SK-N-SH (cell line): ENCODE results near the gene IST1.

Source experiments
- EZH2phosphoT487 ChIP-seq: fragments of 200-600 bp; sonication (generic); IDR thresholded peaks from 2 replicates; pipeline ENCODE4 v1.6.1; 2017; ENCODE audit warnings: low read depth, mixed run types, mild to moderate bottlenecking, antibody characterized with exemption, moderate library complexity, borderline replicate concordance
- POLR2AphosphoS5 ChIP-seq: IDR thresholded peaks from 2 replicates; pipeline ENCODE4 v1.6.1; 2012; ENCODE audit warnings: low read depth, low read length
- SMC3 ChIP-seq: IDR thresholded peaks from 2 replicates; pipeline ENCODE4 v1.6.1; 2012; ENCODE audit warnings: low read depth, low read length, improper control_type of control experiment
- TF ChIP-seq, protein P1 (sequence below): fragments of 200-600 bp; sonication (generic); IDR thresholded peaks from 2 replicates; pipeline ENCODE4 v1.6.1; 2017; ENCODE audit warnings: antibody characterized with exemption, mild to moderate bottlenecking, moderate library complexity
- TF ChIP-seq, protein P2 (sequence below): IDR thresholded peaks from 2 replicates; pipeline ENCODE4 v1.4.0; 2012; ENCODE audit warnings: low read depth, borderline replicate concordance

DNA sequence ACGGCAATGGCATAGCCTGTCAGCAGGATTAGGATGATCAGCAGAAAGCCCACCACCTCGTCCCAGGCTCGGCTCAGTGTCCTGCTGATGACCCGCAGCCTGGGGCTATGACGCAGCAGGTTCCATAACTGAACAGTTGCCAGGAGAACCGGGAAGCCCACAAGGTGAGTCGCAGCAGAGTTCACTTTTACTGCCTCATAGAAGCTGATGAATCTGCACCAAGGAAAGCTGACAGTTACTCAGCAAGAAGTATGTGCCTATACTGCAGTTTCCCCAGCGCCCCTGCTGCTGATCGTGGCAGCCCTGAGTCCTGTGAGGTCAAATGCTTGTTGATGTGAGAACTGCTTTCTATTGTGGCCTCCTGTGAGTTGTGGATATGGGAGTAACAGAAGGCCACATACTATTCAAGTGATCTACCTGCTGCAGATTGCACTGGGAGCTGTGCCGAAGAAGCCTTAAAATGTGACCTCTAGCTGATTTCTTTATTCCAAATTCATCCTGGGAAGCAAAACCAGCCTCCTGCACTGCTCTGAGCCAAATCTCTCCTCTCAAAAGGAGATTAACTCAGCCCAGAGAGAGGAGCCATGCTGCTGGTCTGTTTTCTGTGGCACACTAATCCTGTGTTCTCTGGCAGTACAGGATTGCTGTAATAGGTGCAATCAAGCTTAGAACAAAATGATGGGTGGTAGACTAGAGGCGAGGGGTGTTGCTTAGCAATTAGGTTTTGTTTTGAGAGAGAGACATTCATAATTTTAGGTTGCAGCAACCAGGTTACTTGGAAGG, 38.8 kb downstream of the IST1 start:
- TF ChIP-seq, protein P1, sequence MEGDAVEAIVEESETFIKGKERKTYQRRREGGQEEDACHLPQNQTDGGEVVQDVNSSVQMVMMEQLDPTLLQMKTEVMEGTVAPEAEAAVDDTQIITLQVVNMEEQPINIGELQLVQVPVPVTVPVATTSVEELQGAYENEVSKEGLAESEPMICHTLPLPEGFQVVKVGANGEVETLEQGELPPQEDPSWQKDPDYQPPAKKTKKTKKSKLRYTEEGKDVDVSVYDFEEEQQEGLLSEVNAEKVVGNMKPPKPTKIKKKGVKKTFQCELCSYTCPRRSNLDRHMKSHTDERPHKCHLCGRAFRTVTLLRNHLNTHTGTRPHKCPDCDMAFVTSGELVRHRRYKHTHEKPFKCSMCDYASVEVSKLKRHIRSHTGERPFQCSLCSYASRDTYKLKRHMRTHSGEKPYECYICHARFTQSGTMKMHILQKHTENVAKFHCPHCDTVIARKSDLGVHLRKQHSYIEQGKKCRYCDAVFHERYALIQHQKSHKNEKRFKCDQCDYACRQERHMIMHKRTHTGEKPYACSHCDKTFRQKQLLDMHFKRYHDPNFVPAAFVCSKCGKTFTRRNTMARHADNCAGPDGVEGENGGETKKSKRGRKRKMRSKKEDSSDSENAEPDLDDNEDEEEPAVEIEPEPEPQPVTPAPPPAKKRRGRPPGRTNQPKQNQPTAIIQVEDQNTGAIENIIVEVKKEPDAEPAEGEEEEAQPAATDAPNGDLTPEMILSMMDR: no peak
- TF ChIP-seq POLR2AphosphoS5: no peak
- TF ChIP-seq, protein P2, sequence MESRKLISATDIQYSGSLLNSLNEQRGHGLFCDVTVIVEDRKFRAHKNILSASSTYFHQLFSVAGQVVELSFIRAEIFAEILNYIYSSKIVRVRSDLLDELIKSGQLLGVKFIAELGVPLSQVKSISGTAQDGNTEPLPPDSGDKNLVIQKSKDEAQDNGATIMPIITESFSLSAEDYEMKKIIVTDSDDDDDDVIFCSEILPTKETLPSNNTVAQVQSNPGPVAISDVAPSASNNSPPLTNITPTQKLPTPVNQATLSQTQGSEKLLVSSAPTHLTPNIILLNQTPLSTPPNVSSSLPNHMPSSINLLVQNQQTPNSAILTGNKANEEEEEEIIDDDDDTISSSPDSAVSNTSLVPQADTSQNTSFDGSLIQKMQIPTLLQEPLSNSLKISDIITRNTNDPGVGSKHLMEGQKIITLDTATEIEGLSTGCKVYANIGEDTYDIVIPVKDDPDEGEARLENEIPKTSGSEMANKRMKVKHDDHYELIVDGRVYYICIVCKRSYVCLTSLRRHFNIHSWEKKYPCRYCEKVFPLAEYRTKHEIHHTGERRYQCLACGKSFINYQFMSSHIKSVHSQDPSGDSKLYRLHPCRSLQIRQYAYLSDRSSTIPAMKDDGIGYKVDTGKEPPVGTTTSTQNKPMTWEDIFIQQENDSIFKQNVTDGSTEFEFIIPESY: no peak
- no peak for TF ChIP-seq SMC3
- no peak for TF ChIP-seq EZH2phosphoT487
